ENCODE data around the gene ZC4H2.

GRCh38 chrX:64975989-64976672 lies at the start of gene ZC4H2:
- TF ChIP-seq CTCF (IDR thresholded peaks at IDR 0.05) (no peak), POLR2A (IDR thresholded peaks at IDR 0.05) (no peak), POLR2AphosphoS5 (IDR thresholded peaks at IDR 0.05) (peak in 3 of 4 donors; percentile 29 to 48 (median 43))
